GM13977 (cell line): Measurements from ENCODE around the gene LYPLA2.

ENCODE experiments used
- DNase-seq: peaks from one replicate; pipeline ENCODE4 v3.0.0; 2012; ENCODE audit warnings: low spot score
- in situ Hi-C: fragments of 300-500 bp; cut with MboI; formaldehyde crosslinking; loops from one replicate; pipeline ENCODE4 v1.12.0; 2022; ENCODE audit warnings: low sequenced_read_pairs, low pct_unique_long_range_greater_than_20kb, mixed read lengths, inconsistent platforms; ENCODE audit not compliant: unreplicated experiment
- TF ChIP-seq, protein P1 (sequence below): IDR thresholded peaks from 2 replicates; pipeline ENCODE4 v1.5.1; 2012; ENCODE audit warnings: mild to moderate bottlenecking, control low read depth; ENCODE audit not compliant: insufficient read depth; ENCODE audit errors: extremely low read depth, missing control alignments

Gene LYPLA2

DNA sequence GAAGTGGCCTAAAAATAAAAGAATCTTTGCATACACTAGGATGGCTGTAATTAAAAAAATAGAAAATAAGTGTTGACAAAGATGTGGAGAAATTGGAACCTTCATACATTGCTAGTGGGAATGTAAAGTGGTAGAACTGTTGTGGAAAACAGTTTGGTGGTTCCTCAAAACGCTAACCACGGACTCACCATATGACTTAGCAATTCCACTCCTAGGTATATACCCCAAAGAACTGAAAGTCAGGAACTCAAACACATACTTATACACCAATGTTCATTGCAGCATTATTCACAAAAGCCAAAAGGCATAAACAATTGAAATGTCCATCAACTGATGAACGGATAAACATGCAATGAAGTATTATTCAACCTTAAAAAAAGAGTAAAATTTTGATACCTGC, 45.1 kb downstream of the LYPLA2 start:
- TF ChIP-seq, protein P1, sequence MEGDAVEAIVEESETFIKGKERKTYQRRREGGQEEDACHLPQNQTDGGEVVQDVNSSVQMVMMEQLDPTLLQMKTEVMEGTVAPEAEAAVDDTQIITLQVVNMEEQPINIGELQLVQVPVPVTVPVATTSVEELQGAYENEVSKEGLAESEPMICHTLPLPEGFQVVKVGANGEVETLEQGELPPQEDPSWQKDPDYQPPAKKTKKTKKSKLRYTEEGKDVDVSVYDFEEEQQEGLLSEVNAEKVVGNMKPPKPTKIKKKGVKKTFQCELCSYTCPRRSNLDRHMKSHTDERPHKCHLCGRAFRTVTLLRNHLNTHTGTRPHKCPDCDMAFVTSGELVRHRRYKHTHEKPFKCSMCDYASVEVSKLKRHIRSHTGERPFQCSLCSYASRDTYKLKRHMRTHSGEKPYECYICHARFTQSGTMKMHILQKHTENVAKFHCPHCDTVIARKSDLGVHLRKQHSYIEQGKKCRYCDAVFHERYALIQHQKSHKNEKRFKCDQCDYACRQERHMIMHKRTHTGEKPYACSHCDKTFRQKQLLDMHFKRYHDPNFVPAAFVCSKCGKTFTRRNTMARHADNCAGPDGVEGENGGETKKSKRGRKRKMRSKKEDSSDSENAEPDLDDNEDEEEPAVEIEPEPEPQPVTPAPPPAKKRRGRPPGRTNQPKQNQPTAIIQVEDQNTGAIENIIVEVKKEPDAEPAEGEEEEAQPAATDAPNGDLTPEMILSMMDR, result no peak
- in situ Hi-C loops, result no loop called here
- no peak for DNase-seq

DNA sequence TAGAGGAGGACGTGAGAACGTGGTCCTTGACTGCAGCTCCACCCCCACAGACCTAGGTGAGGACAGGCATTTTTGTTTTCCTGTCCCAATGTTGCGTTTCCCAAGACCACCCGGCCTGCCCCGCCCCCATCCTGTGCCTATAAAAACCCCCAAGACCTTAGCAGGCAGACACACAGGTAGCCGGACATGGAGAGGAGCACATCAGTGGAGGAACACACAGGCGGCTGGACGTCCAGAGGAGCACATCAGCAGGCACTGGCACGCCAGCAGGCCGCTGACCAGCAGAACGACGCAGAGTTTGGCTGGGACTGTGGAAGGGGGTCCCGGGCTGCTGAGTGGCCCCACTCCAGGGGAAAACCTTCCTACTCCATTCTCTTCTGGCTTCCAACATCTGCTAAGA, 47.0 kb downstream of the LYPLA2 start:
- TF ChIP-seq, protein P1, result no peak
- in situ Hi-C loops, result no loop called here
- DNase-seq, result no peak

DNA sequence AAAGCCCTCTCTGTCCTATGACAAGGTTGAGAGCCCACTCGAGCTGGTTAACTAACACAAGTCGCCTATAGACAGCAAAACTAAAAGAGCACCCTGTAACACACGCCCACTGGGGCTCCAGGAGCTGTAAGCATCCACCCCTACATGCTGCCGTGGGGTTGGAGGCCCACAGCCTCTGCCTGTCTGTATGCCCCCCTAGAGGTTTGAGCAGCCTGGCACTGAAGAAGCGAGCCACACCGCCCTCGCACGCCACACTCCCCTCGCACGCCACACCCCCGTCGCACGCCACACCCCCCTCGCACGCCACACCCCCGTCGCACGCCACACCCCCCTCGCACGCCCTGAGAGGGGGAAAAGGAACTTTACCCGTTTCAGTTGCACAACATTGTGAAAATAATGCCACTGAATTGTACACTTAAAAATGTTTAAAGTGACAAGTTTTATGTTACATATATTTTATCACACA, 47.5 kb downstream of the LYPLA2 start:
- DNase-seq, result peak; percentile 80
- TF ChIP-seq, protein P1, result no peak
- in situ Hi-C loops, result no loop called here

DNA sequence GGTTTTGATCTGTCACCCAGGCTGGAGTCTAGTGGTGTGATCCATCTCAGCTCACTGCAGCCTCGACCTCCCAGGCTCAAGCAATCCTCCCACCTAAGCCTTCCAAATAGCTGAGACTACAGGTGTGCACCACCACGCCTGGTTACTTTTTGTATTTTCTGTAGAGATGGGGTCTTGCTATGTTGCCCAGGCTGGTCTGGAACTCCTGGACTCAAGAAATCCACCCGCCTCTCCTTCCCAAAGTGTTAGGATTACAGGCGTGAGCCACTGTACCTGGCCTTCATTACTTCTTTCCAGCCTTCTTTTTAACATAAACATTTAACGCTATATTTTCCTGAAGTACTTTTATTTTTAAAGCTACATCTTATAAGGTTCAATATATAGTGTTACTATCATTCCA, 52.7 kb downstream of the LYPLA2 start:
- DNase-seq, result no peak
- TF ChIP-seq, protein P1, result no peak
- in situ Hi-C loops, result no loop called here
